Stimulated activated CD4-positive, alpha-beta T cell treated with anti-CD3 and anti-CD28 coated beads, TNF-alpha, amount 100 ng/mL, for 4 hours (primary cell): ENCODE results near the gene CTSC.
"Not testable (repeated sequence)": the region's sequence is repeated elsewhere in the genome, so short reads cannot be mapped to it uniquely, and the experiment has no call there.

Experiments
- DNase-seq, 3 experiments: peaks; one replicate each; pipeline ENCODE4 v3.0.0-alpha.2; 2020; ENCODE audit warnings: low read depth in 3 of 3

Gene CTSC

GRCh38 chr11:88282747-88283515 lies 54.6 kb downstream of the CTSC start:
- DNase-seq, result no peak

GRCh38 chr11:88281317-88281712 lies 56.2 kb downstream of the CTSC start:
- DNase-seq, result no peak

DNA sequence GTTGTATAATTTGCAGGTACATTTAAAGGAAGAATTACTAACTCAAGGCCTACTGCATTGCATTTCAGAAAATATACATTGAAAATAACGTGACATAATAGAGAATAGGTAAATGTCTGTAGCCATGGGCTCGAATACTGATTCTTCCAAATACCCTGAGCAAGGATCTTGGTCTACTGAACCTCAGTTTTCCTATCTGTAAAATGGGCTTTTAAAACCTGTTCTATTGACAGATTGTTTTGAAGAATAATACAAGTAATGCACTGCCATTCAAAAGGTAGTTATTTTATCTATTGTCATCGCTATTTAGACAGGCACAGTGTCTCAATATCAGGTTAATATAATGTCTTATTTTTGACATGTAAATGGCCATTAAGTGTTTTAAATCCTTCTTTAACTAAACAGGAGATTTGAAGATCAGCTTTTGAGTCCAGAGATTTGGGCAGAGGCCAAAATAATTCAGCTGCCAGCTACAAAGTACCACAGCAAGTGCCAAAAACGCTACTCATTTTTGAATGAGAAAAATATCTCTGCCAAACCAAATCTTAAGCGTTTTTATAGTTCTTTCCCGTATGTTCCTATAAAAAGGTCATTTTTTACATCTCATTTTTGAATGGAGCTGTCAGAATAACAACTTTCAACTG lies 56.7 kb downstream of the CTSC start:
- DNase-seq, result no peak

GRCh38 chr11:88277349-88277915 lies 60.1 kb downstream of the CTSC start:
- DNase-seq, result no peak

- DNase-seq, result no peak
These were observed 61.9 kb downstream of the CTSC start for GRCh38 chr11:88275636-88276035.

DNA sequence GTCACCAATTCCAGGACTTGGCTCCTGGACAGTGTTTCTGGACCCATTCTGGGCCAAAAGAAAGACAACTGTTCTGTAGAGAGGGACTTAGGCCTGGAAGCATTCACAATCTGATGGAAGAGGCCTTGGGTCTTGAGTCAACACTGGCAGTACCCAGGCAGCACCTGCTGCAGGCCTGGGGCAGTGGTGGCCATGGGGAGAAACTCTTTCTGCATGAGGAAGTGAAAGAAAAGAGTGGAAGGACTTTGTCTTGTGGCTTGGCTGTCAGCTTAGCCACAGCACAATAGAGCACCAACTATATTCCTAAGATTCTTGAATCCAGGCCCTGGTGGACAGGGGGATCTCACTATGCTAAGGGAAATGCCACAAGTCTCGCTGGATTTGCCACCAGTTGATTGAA lies 70.6 kb downstream of the CTSC start:
- DNase-seq, result no peak

DNA sequence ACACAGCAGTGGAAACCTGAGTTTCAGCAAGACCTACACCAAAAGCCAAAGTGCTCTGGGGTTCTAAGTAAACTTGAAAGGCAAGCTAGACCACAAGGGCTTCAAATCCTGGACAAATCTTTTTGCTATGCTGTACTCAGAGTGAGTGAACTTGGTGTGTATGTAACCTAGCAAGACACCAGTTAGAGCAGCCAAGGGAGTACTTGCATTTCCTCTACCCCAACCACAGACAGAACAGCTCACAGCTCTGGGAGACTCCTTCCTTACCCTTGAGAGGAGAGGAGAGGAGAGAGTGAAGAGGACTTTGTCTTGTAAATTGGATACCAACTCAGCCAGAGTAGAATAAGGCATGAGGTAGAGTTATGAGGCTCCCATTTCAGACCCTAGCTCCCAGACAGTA lies 71.4 kb downstream of the CTSC start:
- DNase-seq, result no peak

DNA sequence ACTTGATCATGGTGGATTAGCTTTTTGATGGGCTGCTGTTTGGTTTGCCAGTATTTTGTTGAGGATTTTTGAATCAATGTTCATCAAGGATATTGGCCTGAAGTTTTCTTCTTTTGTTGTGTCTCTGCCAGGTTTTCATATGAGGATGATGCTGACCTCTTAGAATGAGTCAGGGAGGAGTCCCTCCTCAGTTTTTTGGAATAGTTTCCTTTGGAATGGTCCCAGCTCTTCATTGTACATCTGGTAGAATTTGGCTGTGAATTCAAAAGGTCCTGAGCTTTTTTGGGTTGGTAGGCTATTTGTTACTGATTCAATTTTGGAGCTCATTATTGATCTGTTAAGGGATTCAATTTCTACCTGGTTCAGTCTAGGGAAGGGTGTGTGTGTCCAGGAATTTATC lies 78.1 kb downstream of the CTSC start:
- DNase-seq, result no peak

DNA sequence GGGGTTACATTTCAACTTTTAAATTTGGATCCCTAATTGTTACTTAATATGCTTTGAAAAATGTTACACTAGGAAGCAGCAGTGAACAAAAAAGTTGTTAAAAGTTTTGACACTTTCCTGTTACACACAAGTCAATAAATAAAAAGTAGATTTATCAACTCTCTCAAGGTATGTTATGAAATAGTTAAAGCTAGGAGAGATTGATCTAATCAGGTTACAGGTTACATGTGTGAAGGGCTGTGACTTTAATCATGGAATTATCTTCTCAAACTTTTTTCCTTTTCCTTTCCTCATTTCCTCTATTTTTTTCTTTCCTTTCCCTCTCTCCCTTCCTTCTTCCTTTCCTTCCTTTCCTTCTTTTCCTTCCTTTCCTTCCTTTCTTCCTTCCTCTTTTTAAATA lies 85.3 kb downstream of the CTSC start:
- DNase-seq, result no peak

GRCh38 chr11:88250566-88251242 lies 86.8 kb downstream of the CTSC start:
- DNase-seq, result no peak

GRCh38 chr11:88249706-88250105 lies 87.8 kb downstream of the CTSC start:
- DNase-seq, result no peak

DNA sequence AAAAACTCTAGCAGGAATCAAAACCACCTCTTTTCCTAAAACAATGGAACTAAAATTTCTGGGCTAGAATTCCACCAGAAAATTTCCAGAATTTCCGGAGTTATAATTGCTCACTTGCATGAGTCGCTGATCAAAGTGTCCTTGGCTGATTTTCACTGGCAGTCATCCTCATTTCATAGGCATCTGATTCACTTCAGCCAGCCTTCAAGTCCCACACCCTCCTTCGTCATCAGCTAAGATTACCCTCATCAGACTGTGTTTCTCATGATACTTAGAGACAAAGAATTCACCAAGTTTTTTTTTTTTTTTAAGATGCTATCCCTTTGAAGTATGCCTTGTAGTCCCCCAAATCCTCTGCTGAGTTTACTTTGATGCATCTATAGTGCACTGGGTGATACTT lies 90.8 kb downstream of the CTSC start:
- DNase-seq, result no peak

- not testable (repeated sequence) for DNase-seq
These were observed 92.0 kb downstream of the CTSC start for GRCh38 chr11:88245576-88245975.
